ENCODE results near the gene LRPPRC.

Gene LRPPRC

GRCh38 chr2:43854671-43855070 lies 141.1 kb downstream of the LRPPRC start:
- DNase-seq (ENCODE audit: low spot score), result no peak

GRCh38 chr2:43853141-43854081 lies 142.4 kb downstream of the LRPPRC start:
- no peak for DNase-seq (ENCODE audit: low spot score)

GRCh38 chr2:43852196-43852730 lies 143.5 kb downstream of the LRPPRC start:
- DNase-seq (ENCODE audit: low spot score), result no peak

GRCh38 chr2:43851011-43851980 lies 144.5 kb downstream of the LRPPRC start:
- DNase-seq (ENCODE audit: low spot score), result no peak

- no peak for DNase-seq (ENCODE audit: low spot score)
Observed at GRCh38 chr2:43848214-43848613, 147.6 kb downstream of the LRPPRC start.

GRCh38 chr2:43846140-43846793 lies 149.5 kb downstream of the LRPPRC start:
- DNase-seq (ENCODE audit: low spot score), result no peak

GRCh38 chr2:43845181-43845580 lies 150.6 kb downstream of the LRPPRC start:
- DNase-seq (ENCODE audit: low spot score), result no peak

GRCh38 chr2:43842866-43843226 lies 152.9 kb downstream of the LRPPRC start:
- no peak for DNase-seq (ENCODE audit: low spot score)

GRCh38 chr2:43841949-43842865 lies 153.6 kb downstream of the LRPPRC start:
- no peak for DNase-seq (ENCODE audit: low spot score)

- no peak for DNase-seq (ENCODE audit: low spot score)
Observed at GRCh38 chr2:43840965-43841364, 154.8 kb downstream of the LRPPRC start.

- DNase-seq (ENCODE audit: low spot score), result no peak
Observed at GRCh38 chr2:43839776-43840564, 155.8 kb downstream of the LRPPRC start.

GRCh38 chr2:43838560-43839267 lies 157.1 kb downstream of the LRPPRC start, which contains the start of the genes ABCG5 and ABCG8:
Gene ABCG5, minus strand, starts transcription at chr2:43838839. Its CDS starts 160 bp downstream, at chr2:43838679.
Gene ABCG8, plus strand, starts transcription at chr2:43838971. Its CDS starts 83 bp downstream, at chr2:43839054.
- no peak for DNase-seq (ENCODE audit: low spot score)

- no peak for DNase-seq (ENCODE audit: low spot score)
Observed at GRCh38 chr2:43837831-43838559, 157.8 kb downstream of the LRPPRC start.

- no peak for DNase-seq (ENCODE audit: low spot score)
Observed at GRCh38 chr2:43837033-43837432, 158.8 kb downstream of the LRPPRC start.
